Forelimb muscle (tissue), 1 donor: ENCODE results near the gene EGFLAM. TPM values are rescaled to one million over a fixed set of nuclear protein-coding genes. Genes with fewer than 3 reads are reported as not detected.

ENCODE experiments used
- DNase-seq: peaks from one replicate; pipeline ENCODE4 v3.0.0-alpha.2; 2013; ENCODE audit warnings: low read depth
- polyA plus RNA-seq: library from polyadenylated mRNA; unstranded; fragments of 120-200 nt; gene quantifications from one replicate; pipeline ENCODE4 v1.2.1, GENCODE V29; 2013; ENCODE audit not compliant: insufficient read length

EGFLAM gene
- 46.6 TPM for polyA plus RNA-seq

- no peak for DNase-seq
Measured at GRCh38 chr5:38258319-38259061, at the start of gene EGFLAM. TSS of gene EGFLAM (plus strand) at chr5:38258559. CDS start at chr5:38258755, 196 bp downstream.

GRCh38 chr5:38208782-38209378 lies 49.5 kb upstream of the EGFLAM start:
- peak; percentile 9 for DNase-seq

GRCh38 chr5:38210676-38211353 lies 47.5 kb upstream of the EGFLAM start:
- no peak for DNase-seq

- DNase-seq = no peak
Measured at GRCh38 chr5:38211354-38211710, 47.0 kb upstream of the EGFLAM start.

DNA sequence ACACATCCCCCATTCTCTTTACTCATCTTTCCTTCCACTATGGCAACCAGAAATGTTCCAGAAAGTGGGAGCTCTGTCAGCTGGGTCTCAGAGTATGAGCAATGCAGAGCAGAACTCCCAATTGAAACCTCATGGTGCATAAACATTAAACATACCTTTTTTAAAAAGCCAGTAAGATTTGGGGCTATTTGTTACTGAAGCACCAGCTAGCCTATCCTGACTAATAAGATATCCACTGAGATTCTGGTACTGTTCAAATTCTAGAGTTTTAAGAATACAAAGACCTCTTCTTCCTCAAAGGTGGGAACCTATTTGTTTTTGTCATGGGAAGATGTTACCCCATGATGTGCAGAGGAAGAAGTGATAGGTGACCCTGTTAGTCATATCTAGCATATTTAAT lies 46.1 kb upstream of the EGFLAM start:
- no peak for DNase-seq

- no peak for DNase-seq
Measured at GRCh38 chr5:38226091-38226490, 32.3 kb upstream of the EGFLAM start.

DNA sequence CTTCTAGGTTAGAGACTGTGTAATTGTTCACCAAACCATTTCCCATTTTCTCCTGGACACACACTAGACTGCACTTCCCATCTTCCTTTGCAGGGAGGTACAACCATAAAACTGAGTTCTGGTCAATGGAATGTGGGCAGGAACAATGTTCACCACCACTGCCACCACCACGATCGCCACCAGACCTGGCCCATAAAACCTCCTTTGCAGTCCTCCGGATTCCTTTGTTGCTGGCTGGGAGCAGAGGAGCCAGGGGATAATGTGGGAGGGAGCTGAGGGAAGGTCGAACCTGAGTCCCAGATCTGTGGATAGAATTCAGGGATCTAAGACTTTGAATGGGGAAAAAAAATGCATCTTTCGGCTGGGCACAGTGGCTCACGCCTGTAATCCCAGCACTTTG lies 29.4 kb upstream of the EGFLAM start:
- DNase-seq = no peak

DNA sequence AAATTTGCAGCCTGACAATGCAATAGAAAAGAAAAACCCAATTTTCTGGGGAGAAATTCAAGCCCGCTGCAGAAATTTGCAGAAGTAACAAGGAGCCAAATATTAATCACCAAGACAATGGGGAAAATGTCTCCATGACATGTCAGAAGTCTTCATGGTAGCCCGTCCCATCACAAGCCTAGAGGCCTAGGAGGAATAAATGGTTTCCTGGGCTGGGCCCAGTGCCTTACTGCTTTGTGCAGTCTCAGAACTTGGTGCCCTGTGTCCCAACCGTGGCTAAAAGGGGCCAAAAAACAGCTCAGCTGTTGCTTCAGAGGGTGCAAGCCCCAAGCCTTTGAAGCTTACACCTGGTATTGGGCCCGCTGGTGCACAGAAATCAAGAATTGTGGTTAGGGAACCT lies 23.6 kb upstream of the EGFLAM start:
- DNase-seq = no peak

GRCh38 chr5:38237681-38238080 lies 20.7 kb upstream of the EGFLAM start:
- no peak for DNase-seq

GRCh38 chr5:38240212-38240611 lies 18.1 kb upstream of the EGFLAM start:
- DNase-seq = no peak

DNA sequence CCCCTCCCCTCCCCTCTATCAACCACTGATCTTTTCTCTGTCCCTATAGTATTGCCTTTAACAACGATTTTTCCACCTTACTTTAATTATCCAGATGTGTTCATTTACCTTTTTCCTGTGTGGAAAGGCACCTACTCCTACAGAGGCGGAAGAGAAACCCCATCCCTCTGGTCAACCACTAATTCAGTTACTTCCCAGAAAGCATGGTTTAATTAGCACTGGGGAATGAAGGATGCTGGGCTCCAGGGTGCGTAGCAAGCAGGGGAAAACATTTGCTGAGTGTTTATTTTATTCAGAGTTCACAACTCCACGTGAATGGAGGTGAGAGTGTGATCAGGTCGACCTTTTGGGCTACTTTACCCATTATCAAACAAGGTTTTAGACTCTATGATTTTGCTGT lies 16.7 kb upstream of the EGFLAM start:
- no peak for DNase-seq

GRCh38 chr5:38245307-38245706 lies 13.1 kb upstream of the EGFLAM start:
- no peak for DNase-seq

- DNase-seq = no peak
Measured at GRCh38 chr5:38249301-38249700, 9.1 kb upstream of the EGFLAM start.

DNA sequence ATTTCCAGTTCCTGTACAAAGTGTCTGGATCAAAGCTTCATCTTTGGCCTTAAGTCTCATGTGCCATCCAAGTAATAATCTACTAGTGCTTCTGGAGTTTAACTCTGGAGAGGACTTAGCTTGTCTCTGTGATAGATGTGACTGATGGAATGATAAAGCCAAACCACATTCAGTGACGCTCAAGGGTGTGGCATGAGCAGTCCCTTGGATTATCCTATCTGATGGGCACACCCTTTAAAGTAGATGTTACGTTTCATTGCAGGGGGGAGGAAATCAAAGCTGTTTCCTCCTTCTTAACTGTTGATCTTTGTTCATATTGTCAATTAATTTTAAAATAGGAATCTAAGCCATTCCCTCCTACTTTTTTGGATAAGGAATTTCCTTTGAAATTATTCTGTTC lies 8.5 kb upstream of the EGFLAM start:
- DNase-seq = no peak

DNA sequence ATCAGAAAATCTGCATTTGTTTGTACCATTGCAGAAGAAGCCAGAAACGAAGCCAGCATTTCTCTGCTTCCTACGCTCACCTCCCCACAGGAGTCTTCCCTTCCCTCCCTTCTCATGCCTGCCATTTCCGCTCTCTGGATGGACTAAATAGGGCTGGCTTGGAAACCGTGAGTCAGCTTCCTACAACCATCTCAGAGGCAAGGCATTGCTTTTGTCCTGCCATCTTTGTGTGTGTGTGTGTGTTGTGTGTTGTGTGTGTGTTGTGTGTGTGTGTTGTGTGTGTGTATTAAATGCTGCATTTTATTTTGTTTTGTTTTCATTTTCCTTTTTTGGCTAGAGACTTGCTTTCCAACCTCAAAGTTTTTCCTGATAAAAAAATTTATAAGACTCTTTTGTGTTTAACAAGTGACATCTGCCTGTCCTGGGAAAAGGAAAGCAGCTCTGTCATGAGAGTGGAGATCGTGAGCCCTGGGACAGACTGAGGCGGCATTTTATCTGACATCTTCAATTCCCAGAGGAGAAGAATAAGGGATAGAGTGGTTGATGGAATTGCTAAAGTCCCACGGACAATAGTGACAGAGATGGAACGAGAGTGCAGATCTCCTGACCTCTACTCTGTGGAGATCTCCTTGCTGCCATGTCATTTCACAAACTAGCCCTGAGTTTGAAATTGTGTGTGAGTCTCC lies 7.5 kb upstream of the EGFLAM start:
- DNase-seq = no peak

GRCh38 chr5:38253759-38254158 lies 4.6 kb upstream of the EGFLAM start:
- no peak for DNase-seq

DNA sequence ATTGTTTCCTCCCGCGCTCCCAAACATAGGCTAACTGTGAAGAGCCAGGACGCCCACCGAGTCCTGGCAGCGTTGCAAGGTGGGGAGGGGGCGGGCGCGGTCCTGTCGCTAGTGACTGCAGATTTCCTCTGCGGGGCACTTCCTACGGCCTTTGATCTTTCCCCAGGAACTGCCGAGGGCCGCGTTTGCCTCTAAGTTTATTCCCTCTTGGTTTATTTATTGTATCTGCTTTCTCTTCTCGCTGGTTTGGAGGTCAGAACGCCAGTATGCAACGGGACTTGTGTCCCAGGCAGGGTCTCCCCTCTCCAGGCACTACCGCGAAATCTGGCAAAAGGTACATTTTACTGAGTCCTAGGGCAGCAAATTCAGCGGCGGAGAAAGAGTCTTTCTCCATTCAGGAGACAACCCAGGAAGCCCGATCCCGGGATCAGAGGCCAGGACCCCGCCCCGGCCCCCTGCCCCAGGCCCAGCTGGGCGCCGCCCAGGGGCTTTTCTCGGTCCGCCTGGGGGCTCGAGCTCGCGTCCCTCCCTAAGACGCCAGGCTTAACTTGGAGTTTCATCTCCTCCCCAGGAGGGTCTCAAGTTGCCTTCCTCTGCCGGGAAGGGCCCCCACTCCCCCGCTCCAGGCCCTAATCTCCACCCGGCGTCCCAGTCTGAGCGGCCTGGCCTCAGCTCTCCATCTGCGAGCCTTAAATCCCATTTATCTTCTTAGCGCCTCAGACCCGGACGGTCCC lies 884 bp upstream of the EGFLAM start:
- no peak for DNase-seq

- DNase-seq = no peak
Measured at GRCh38 chr5:38258042-38258318, 379 bp upstream of the EGFLAM start.

DNA sequence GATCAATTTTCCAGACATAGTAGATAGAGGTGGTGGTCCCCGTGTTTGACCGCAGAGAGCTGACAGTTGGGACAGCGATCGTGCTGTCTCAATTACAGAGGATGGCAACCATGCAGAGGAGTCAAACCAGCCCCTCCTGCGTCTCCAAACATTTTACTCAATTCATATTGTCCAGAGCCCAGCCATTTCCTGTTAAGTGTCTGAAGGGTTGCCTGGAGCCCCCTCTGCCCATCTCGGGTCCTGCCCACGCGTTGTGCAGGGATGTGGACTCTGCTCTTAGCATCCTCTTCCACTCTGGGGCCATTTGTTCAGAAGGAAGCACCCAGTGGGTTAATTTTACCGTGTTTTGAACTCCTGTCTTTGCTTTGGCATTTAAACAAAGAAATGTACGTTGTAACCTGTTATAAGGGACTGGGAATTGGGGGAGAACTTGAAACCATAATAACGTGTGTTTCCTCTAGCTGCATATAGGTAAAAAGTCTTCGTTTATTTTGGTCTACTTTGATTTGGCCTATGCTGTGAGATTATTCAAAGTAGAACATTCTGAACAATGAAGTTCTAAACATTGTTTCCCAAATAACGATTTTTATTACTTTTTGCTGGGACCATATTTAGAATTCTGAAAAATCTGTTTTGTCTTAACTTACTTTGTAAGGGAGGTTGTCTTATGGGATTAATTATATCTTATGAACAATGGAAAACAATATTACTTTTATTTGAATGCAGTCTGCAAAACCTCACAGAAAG lies 876 bp downstream of the EGFLAM start:
- no peak for DNase-seq

DNA sequence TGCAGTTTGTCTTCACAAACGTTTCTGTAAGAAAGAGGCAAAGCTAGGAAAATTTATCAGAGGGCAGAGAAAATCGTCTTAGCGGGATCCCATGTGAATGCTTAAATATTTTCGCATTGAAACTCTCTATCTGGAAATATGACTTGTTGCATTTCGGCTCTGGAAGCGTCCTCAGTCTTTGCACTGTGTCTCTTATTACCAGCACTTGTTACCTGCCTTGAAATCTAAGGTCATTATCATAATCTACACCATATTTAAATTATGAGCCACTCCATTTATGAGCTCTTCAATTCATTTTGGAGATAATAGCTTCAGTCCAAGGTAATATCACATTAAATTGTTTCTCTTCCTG lies 1.4 kb downstream of the EGFLAM start:
- no peak for DNase-seq

DNA sequence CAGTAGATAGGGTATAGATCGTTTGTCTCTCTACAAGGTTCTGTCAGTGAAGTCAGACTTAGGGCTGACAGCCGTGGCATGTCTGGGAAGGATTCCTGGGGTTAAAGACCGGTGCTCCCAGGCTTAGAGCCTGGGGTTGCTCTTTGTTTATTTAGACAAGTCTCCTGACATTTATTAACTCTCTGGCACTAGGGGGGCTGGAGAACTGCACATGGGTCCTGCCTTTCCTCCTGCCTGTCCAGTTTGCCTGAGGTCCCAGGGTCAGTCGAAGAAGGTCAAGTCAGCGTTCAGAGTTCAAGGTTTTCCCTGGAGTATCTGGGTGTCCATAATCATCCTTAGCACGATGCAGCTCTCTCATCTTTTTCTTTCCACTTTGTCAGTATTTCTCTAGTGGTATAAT lies 5.6 kb downstream of the EGFLAM start:
- no peak for DNase-seq
